ENCODE data around the gene KLHL6.

Gene KLHL6

GRCh38 chr3:183498634-183499033 is 56.9 kb downstream of the KLHL6 start:
- H3K9me3 Mint-ChIP-seq: no peaks in the 10 kb centered on the region
- no peaks in the 10 kb centered on the region for H3K27me3 Mint-ChIP-seq (ENCODE audit: low read depth)
- no peak overlapping the region for H3K4me3 Mint-ChIP-seq
- H3K4me1 Mint-ChIP-seq (ENCODE audit: low read depth): peaks cover 4% of the 10 kb centered on the region
- H3K27ac Mint-ChIP-seq: no peak overlapping the region
- no peak for DNase-seq (ENCODE audit: low spot score)
- H3K36me3 Mint-ChIP-seq (ENCODE audit: low read depth): peaks cover 38% of the 10 kb centered on the region

DNA sequence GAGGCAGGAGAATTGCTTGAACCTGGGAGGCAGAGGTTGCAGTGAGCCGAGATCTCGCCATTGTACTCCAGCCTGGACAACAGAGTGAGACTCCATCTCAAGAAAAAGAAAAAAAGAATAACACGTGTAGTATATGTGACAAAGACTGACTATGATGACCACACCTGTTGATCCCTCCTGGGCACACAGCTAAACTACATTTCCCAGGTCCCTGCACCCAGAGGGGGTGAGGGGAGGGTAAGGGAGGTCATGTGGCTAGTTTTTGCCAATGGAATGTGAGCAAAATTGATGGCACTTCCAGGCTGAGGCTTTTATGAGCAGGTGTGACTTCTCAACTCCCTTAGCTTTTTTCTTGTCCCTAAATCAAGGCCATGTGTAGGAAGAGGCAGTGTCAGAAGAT is 58.2 kb downstream of the KLHL6 start:
- H3K36me3 Mint-ChIP-seq (ENCODE audit: low read depth): peaks cover 36% of the 10 kb centered on the region

GRCh38 chr3:183496311-183496710 is 59.2 kb downstream of the KLHL6 start:
- H3K27me3 Mint-ChIP-seq (ENCODE audit: low read depth): no peaks in the 10 kb centered on the region

More for the DNA sequence above, 58.2 kb downstream of the KLHL6 start:
- Mint-ChIP-seq H3K4me3 (no peak overlapping the region), H3K27me3 (ENCODE audit: low read depth) (no peaks in the 10 kb centered on the region), H3K4me1 (ENCODE audit: low read depth) (peaks cover 4% of the 10 kb centered on the region), H3K27ac (no peak overlapping the region), H3K9me3 (no peaks in the 10 kb centered on the region)
- no peak for DNase-seq (ENCODE audit: low spot score)

GRCh38 chr3:183494341-183494740 is 61.2 kb downstream of the KLHL6 start:
- Mint-ChIP-seq H3K27ac (no peak overlapping the region), H3K4me1 (ENCODE audit: low read depth) (no peaks in the 10 kb centered on the region), H3K36me3 (ENCODE audit: low read depth) (peaks cover 41% of the 10 kb centered on the region), H3K27me3 (ENCODE audit: low read depth) (no peaks in the 10 kb centered on the region), H3K9me3 (no peaks in the 10 kb centered on the region), H3K4me3 (no peak overlapping the region)
- DNase-seq (ENCODE audit: low spot score): no peak

More at GRCh38 chr3:183496311-183496710, 59.2 kb downstream of the KLHL6 start:
- no peak for DNase-seq (ENCODE audit: low spot score)
- H3K4me1 Mint-ChIP-seq (ENCODE audit: low read depth): no peaks in the 10 kb centered on the region
- no peak overlapping the region for H3K27ac Mint-ChIP-seq
- peaks cover 42% of the 10 kb centered on the region for H3K36me3 Mint-ChIP-seq (ENCODE audit: low read depth)
- no peak overlapping the region for H3K4me3 Mint-ChIP-seq
- H3K9me3 Mint-ChIP-seq: no peaks in the 10 kb centered on the region

GRCh38 chr3:183493296-183494045 is 62.0 kb downstream of the KLHL6 start:
- Mint-ChIP-seq H3K27me3 (ENCODE audit: low read depth) (no peaks in the 10 kb centered on the region), H3K9me3 (no peaks in the 10 kb centered on the region), H3K27ac (no peak overlapping the region), H3K4me3 (no peak overlapping the region), H3K36me3 (ENCODE audit: low read depth) (peaks cover 41% of the 10 kb centered on the region), H3K4me1 (ENCODE audit: low read depth) (no peaks in the 10 kb centered on the region)
- no peak for DNase-seq (ENCODE audit: low spot score)

DNA sequence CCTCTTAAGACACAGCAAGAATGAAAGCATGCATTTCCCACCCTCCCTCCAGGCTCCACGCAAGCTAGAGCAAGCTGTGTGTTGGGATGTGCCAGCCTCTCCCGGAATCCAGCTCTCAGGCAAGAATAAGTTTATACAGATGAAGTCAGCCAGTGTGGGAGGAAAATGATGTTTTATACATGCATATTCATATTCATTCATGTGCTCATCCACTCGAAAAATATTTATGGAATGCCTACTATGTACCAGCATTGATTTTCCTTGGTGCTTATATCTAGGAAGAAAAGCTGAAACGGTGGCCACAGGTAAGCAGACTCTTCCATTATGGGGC is 62.7 kb downstream of the KLHL6 start:
- Mint-ChIP-seq H3K4me3 (no peak overlapping the region), H3K27me3 (ENCODE audit: low read depth) (no peaks in the 10 kb centered on the region), H3K4me1 (ENCODE audit: low read depth) (no peaks in the 10 kb centered on the region), H3K27ac (no peak overlapping the region), H3K9me3 (no peaks in the 10 kb centered on the region), H3K36me3 (ENCODE audit: low read depth) (peaks cover 41% of the 10 kb centered on the region)
- no peak for DNase-seq (ENCODE audit: low spot score)

DNA sequence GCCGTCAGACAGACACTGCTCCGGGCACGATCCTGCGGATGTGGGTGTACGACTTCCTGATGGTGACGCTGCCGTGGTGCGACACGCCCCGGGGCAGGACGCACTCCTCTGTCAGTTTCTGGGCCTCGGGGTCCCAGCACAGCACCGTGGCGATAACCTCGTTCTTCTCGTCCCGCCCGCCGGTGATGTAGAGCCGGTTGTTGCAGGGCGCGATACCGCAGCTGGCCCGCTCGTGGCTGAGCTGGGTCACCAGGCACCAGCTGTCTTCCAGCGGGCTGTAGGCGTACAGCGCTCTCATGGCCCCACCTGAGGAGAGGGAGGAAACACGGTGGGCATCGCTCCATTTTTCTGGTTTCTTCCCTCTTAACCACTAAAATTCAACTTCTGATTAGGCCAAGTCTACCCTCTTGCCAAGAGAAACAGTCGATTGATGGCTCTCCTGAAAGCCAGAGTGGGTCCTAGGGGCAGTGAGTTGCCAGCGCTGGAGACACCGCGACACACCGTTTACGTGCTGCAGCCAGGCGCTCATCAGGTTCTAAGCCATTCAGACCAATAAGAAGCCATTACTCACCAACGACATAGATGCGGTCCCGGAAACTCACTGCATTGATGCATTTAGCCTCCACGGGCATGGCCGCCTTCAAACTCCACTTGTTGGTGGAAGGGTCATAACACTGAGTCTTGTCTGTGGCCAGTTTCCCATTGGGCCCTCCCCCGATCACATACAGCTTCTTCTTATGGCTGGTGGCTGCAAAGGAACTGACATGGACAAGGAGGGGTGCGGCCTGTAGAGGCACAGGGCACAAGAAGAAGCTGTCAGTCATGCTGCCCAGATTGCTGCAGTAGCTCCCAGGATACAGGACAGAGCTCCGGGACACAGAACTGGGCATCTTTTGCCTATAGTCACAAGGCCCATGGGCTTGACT is 63.3 kb downstream of the KLHL6 start:
- Mint-ChIP-seq H3K36me3 (ENCODE audit: low read depth) (peaks cover 41% of the 10 kb centered on the region), H3K9me3 (no peaks in the 10 kb centered on the region), H3K27ac (no peak overlapping the region), H3K4me1 (ENCODE audit: low read depth) (no peaks in the 10 kb centered on the region), H3K27me3 (ENCODE audit: low read depth) (no peaks in the 10 kb centered on the region), H3K4me3 (no peak overlapping the region)
- DNase-seq (ENCODE audit: low spot score): no peak

DNA sequence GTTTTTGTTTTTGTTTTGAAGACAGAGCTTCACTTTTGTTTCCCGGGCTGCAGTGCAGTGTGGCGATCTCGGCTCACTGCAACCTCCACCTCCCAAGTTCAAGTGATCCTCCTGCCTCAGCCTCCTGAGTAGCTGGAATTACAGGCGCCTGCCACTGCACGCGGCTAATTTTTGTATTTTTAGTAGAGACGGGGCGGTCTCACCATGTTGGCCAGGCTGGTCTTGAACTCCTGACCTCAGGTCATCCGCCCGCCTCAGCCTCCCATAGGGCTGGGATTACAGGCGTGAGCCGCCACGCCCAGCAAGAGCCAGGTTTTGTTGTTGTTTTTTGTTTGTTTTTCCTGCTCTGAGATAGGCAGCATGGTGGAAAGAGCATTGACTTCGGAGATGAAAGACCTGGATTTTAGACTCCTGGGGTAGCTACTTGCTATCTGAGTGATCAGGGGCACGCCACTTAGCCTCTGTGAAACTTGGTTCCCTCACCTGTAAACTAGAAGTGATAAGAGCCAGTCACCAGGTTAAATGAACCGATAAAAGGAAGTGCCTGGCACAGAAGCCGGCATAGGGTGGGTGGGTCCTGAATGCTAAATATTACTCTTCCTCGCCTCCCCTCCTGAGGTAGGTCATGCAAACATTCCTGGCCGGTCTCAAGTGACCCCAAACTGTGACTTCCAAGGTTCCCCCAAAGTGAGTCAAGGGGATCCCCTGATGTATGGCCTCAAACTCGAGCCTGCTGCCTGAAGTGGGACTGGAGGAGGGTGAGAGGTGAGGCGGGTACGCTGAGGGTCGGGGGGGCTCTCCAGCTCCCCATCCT is 64.2 kb downstream of the KLHL6 start:
- H3K27ac Mint-ChIP-seq: no peak overlapping the region

GRCh38 chr3:183490653-183491052 is 64.9 kb downstream of the KLHL6 start:
- no peaks in the 10 kb centered on the region for H3K27me3 Mint-ChIP-seq (ENCODE audit: low read depth)
- no peaks in the 10 kb centered on the region for H3K9me3 Mint-ChIP-seq
- DNase-seq (ENCODE audit: low spot score): no peak
- no peaks in the 10 kb centered on the region for H3K4me1 Mint-ChIP-seq (ENCODE audit: low read depth)
- H3K4me3 Mint-ChIP-seq: no peak overlapping the region
- H3K27ac Mint-ChIP-seq: no peak overlapping the region
- H3K36me3 Mint-ChIP-seq (ENCODE audit: low read depth): peaks cover 36% of the 10 kb centered on the region

More for the DNA sequence above, 64.2 kb downstream of the KLHL6 start:
- H3K9me3 Mint-ChIP-seq: no peaks in the 10 kb centered on the region
- DNase-seq (ENCODE audit: low spot score): no peak
- H3K4me3 Mint-ChIP-seq: no peak overlapping the region
- H3K36me3 Mint-ChIP-seq (ENCODE audit: low read depth): peaks cover 38% of the 10 kb centered on the region
- H3K4me1 Mint-ChIP-seq (ENCODE audit: low read depth): no peaks in the 10 kb centered on the region
- no peaks in the 10 kb centered on the region for H3K27me3 Mint-ChIP-seq (ENCODE audit: low read depth)

- H3K27me3 Mint-ChIP-seq (ENCODE audit: low read depth): no peaks in the 10 kb centered on the region
- H3K4me3 Mint-ChIP-seq: no peak overlapping the region
- no peaks in the 10 kb centered on the region for H3K4me1 Mint-ChIP-seq (ENCODE audit: low read depth)
- no peak for DNase-seq (ENCODE audit: low spot score)
- no peak overlapping the region for H3K27ac Mint-ChIP-seq
- H3K36me3 Mint-ChIP-seq (ENCODE audit: low read depth): peaks cover 36% of the 10 kb centered on the region
- no peaks in the 10 kb centered on the region for H3K9me3 Mint-ChIP-seq
Observed at GRCh38 chr3:183490211-183490601, 65.3 kb downstream of the KLHL6 start.

GRCh38 chr3:183489455-183490210 is 65.9 kb downstream of the KLHL6 start:
- no peak overlapping the region for H3K4me3 Mint-ChIP-seq
- H3K36me3 Mint-ChIP-seq (ENCODE audit: low read depth): peaks cover 36% of the 10 kb centered on the region
- DNase-seq (ENCODE audit: low spot score): no peak
- no peak overlapping the region for H3K27ac Mint-ChIP-seq
- no peaks in the 10 kb centered on the region for H3K9me3 Mint-ChIP-seq
- no peaks in the 10 kb centered on the region for H3K27me3 Mint-ChIP-seq (ENCODE audit: low read depth)
- no peaks in the 10 kb centered on the region for H3K4me1 Mint-ChIP-seq (ENCODE audit: low read depth)

DNA sequence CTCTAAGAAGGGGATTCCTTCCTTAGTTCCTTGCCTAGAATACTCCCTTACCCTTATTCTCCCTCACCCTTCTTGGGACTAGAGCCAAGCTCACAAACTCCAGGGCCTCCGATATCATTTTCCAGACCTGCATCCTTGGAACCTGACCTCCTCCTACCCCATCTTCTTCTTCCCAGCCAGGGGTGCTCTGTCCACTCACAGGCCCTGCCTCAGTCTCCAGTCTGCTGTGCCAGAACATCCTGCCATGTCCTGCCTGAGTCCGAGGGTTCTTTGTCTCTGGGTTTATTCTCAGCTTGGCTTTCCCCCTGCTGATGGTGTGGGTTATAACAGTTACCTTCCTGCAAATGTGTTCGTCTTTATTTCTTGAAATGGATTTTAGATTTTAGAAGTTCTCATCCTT is 67.2 kb downstream of the KLHL6 start:
- Mint-ChIP-seq H3K4me1 (ENCODE audit: low read depth) (no peaks in the 10 kb centered on the region), H3K9me3 (no peaks in the 10 kb centered on the region), H3K4me3 (no peak overlapping the region), H3K27ac (no peak overlapping the region), H3K27me3 (ENCODE audit: low read depth) (no peaks in the 10 kb centered on the region), H3K36me3 (ENCODE audit: low read depth) (peaks cover 26% of the 10 kb centered on the region)
- no peak for DNase-seq (ENCODE audit: low spot score)

DNA sequence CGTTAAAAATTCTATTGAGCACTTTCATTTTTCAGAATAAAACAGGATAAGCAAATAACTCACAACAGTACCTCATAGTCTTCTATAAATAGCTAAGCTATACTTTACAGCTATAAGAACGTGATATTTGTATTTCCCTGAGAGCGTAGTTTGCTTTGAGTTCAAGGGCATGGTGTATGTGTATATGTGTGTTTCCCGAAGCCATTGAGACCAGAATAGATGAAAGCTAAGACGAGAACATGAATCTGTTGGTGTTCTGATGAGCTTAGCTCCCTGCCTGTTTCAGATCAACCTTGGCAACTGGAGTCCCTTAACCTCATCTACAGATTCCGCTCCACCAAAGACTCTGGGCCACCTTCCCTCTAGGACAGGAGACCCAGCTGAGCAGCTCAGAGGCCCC is 67.6 kb downstream of the KLHL6 start:
- H3K4me3 Mint-ChIP-seq: no peak overlapping the region

More for the DNA sequence above, 67.6 kb downstream of the KLHL6 start:
- DNase-seq (ENCODE audit: low spot score): no peak
- Mint-ChIP-seq H3K4me1 (ENCODE audit: low read depth) (no peaks in the 10 kb centered on the region), H3K27ac (no peak overlapping the region), H3K27me3 (ENCODE audit: low read depth) (no peaks in the 10 kb centered on the region), H3K36me3 (ENCODE audit: low read depth) (peaks cover 25% of the 10 kb centered on the region), H3K9me3 (no peaks in the 10 kb centered on the region)
